ENCODE measurements around the gene RADX. TPM values are rescaled to one million over a fixed set of nuclear protein-coding genes. Genes with fewer than 3 reads are reported as not detected.
A peak's percentile ranks its signal among the peaks of the same experiment; 100 is the strongest.

Gene RADX
- polyA plus RNA-seq, 1 of the 3 experiments (the other 2 are of a cell fraction), result not detected

GRCh38 chrX:106707771-106708454 is 96.1 kb downstream of the RADX start:
- no peak for DNase-seq
- no peak overlapping the region for H3K4me3 ChIP-seq (ENCODE audit: low read depth in 2 of 2, low read length in 1 of 2)
- H3K4me1 ChIP-seq (ENCODE audit: control insufficient read depth in 1 of 2, insufficient read depth in 2 of 2, low read depth in 1 of 2, low read length in 1 of 2), result no peaks in the 10 kb centered on the region
- H3K9ac ChIP-seq, result peak overlapping the region; percentile 25; the same call in 1 of the 2 replicates
- H3K36me3 ChIP-seq (replicated peaks in 1 of 2; ENCODE audit: control insufficient read depth in 1 of 2, insufficient read depth in 2 of 2, low read length in 1 of 2), result no peaks in the 10 kb centered on the region
- WGBS (ENCODE audit: low lambda C conversion rate), result 4% methylated on average over 3 of the region's 3 CpGs
- ChIA-PET CTCF (no interaction called here), POLR2A (no interaction called here)
- no peaks in the 10 kb centered on the region for H3K9me2 ChIP-seq
- H3K4me2 ChIP-seq, result no peak overlapping the region; the same call in 1 of the 2 replicates
- peaks cover 9% of the 10 kb centered on the region for H3F3A ChIP-seq (replicated peaks; ENCODE audit: insufficient read depth)
- H3K27ac ChIP-seq (ENCODE audit: low read depth in 2 of 2, low read length in 1 of 2), result peak overlapping the region in 1 of 2 experiments; percentile 68; a peak in 2 of 4 replicates
- TF ChIP-seq MEF2A (IDR thresholded peaks at IDR 0.05; ENCODE audit: borderline replicate concordance, low read depth) (peak; percentile 94), MXI1 (IDR thresholded peaks at IDR 0.05; ENCODE audit: low read depth, low read length) (no peak), TCF12 (IDR thresholded peaks at IDR 0.05) (peak; percentile 61), JUND (IDR thresholded peaks at IDR 0.05) (peak; percentile 68), FOSL2 (IDR thresholded peaks at IDR 0.05; ENCODE audit: borderline replicate concordance, low read depth) (peak; percentile 69), PBX3 (IDR thresholded peaks at IDR 0.05) (peak; percentile 59; the same call in 1 of the 2 replicates), EP300 (IDR thresholded peaks at IDR 0.05; ENCODE audit: borderline replicate concordance in 1 of 2, low read depth in 1 of 2, low read length in 1 of 2) (peak in 1 of 2 experiments; percentile 41; a peak in 1 of 4 replicates), TAF1 (IDR thresholded peaks at IDR 0.05; ENCODE audit: borderline replicate concordance, low read depth, low read length) (no peak), NFIC (IDR thresholded peaks at IDR 0.05; ENCODE audit: borderline replicate concordance) (peak; percentile 46), RXRA (IDR thresholded peaks at IDR 0.05; ENCODE audit: borderline replicate concordance, low read depth) (peak; percentile 19; the same call in 1 of the 2 replicates)
- H3K27me3 ChIP-seq (ENCODE audit: insufficient read depth), result no peaks in the 10 kb centered on the region
- H4K20me1 ChIP-seq (ENCODE audit: insufficient read depth), result no peaks in the 10 kb centered on the region
- no peaks in the 10 kb centered on the region for H3K9me3 ChIP-seq
- H3K79me2 ChIP-seq (ENCODE audit: insufficient read depth), result no peaks in the 10 kb centered on the region
- peak overlapping the region; percentile 44; the same call in 1 of the 2 replicates for H2AFZ ChIP-seq (ENCODE audit: low read depth)

GRCh38 chrX:106710771-106711170 is 99.0 kb downstream of the RADX start:
- Histone ChIP-seq H4K20me1 (ENCODE audit: insufficient read depth) (no peaks in the 10 kb centered on the region), H3K4me1 (ENCODE audit: control insufficient read depth in 1 of 2, insufficient read depth in 2 of 2, low read depth in 1 of 2, low read length in 1 of 2) (no peaks in the 10 kb centered on the region), H3K9me2 (no peaks in the 10 kb centered on the region), H3K4me2 (no peak overlapping the region), H2AFZ (ENCODE audit: low read depth) (no peak overlapping the region), H3K36me3 (replicated peaks in 1 of 2; ENCODE audit: control insufficient read depth in 1 of 2, insufficient read depth in 2 of 2, low read length in 1 of 2) (no peaks in the 10 kb centered on the region), H3K4me3 (ENCODE audit: low read depth in 2 of 2, low read length in 1 of 2) (no peak overlapping the region), H3K79me2 (ENCODE audit: insufficient read depth) (no peaks in the 10 kb centered on the region), H3F3A (replicated peaks; ENCODE audit: insufficient read depth) (peaks cover 9% of the 10 kb centered on the region), H3K27me3 (ENCODE audit: insufficient read depth) (peaks cover 20% of the 10 kb centered on the region), H3K9ac (no peak overlapping the region), H3K9me3 (no peaks in the 10 kb centered on the region), H3K27ac (ENCODE audit: low read depth in 2 of 2, low read length in 1 of 2) (no peak overlapping the region)
- DNase-seq, result no peak
- POLR2A ChIA-PET, result no interaction called here
- TF ChIP-seq PBX3 (IDR thresholded peaks at IDR 0.05) (no peak), MAX (IDR thresholded peaks at IDR 0.05; ENCODE audit: low read depth) (no peak), EZH2phosphoT487 (IDR thresholded peaks at IDR 0.05; ENCODE audit: borderline replicate concordance, low read depth) (no peak), JUND (IDR thresholded peaks at IDR 0.05) (no peak), NRF1 (IDR thresholded peaks at IDR 0.05; ENCODE audit: low read depth, low read length) (no peak), EP300 (IDR thresholded peaks at IDR 0.05; ENCODE audit: borderline replicate concordance in 1 of 2, low read depth in 1 of 2, low read length in 1 of 2) (no peak), FOXM1 (IDR thresholded peaks at IDR 0.05; ENCODE audit: low read depth) (no peak), RCOR1 (IDR thresholded peaks at IDR 0.05; ENCODE audit: low read length) (no peak), CHD2 (IDR thresholded peaks at IDR 0.05; ENCODE audit: low read length, partially characterized antibody) (no peak)
- CTCF ChIA-PET, result no interaction called here

All from SK-N-SH (cell line).